ENCODE measurements around the gene SUFU.

Gene SUFU

DNA sequence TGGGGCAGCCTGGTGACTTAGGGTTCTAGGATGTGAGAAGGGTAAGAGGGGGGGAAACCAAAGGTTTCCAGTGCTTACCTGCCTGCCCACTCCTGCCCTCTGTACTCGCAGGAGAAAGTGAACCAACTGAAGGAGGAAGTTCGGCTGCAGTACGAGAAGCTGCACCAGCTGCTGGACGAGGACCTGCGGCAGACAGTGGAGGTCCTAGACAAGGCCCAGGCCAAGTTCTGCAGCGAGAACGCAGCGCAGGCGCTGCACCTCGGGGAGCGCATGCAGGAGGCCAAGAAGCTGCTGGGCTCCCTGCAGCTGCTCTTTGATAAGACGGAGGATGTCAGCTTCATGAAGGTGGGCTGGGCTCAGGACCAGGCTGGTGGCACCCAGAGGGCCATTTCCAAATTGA is 151.2 kb downstream of the SUFU start:
- no peak for DNase-seq (ENCODE audit: low read depth)
- no peak for TF ChIP-seq CTCF (conservative IDR thresholded peaks at IDR 0.05; ENCODE audit: low read depth, low read length)
- no peak overlapping the region for H3K4me3 ChIP-seq (ENCODE audit: low read depth, low read length)

DNA sequence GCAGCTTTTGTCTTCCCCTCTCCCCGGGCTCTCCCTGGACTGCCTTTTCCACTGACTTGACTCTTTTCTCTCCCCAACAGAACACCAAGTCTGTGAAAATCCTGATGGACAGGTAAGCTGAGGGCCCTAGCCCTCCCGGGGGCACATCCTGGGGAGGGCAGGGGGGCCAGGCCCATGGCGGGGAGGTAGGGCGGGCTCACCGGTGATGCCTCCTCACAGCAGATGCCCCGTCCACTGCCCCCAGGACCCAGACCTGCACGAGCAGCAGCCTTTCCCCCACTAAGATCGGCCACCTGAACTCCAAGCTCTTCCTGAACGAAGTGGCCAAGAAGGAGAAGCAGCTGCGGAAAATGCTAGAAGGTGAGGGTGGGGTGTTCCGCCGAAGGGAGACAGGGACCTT is 152.3 kb downstream of the SUFU start:
- no peak for DNase-seq (ENCODE audit: low read depth)
- no peak overlapping the region for H3K4me3 ChIP-seq (ENCODE audit: low read depth, low read length)
- no peak for TF ChIP-seq CTCF (conservative IDR thresholded peaks at IDR 0.05; ENCODE audit: low read depth, low read length)

GRCh38 chr10:102656791-102657371 is 153.1 kb downstream of the SUFU start:
- no peak for DNase-seq (ENCODE audit: low read depth)
- no peak for TF ChIP-seq CTCF (conservative IDR thresholded peaks at IDR 0.05; ENCODE audit: low read depth, low read length)
- no peak overlapping the region for H3K4me3 ChIP-seq (ENCODE audit: low read depth, low read length)

DNA sequence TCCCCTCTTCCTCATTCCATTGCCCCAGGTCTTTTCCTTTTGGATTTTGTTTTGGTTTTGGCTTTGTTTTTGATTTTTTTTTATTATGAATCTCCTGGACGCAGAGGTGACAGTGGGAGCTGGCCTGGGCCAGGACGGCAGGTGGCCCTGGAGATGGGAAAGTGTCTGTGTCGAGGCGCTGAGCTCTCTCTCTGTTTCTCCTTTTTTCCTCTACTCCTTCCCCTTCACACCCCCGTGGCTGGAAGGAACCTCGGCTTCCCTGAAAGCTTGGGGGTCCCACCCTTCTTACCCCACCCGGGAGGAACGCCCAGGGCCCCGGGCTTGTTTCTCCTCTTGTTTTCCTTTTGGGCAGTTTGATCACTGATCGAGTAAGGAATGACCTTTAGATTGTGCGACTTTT is 153.7 kb downstream of the SUFU start:
- no peak overlapping the region for H3K4me3 ChIP-seq (ENCODE audit: low read depth, low read length)
- no peak for DNase-seq (ENCODE audit: low read depth)
- no peak for TF ChIP-seq CTCF (conservative IDR thresholded peaks at IDR 0.05; ENCODE audit: low read depth, low read length)

- H3K4me3 ChIP-seq (ENCODE audit: low read depth, low read length), result no peak overlapping the region
- no peak for TF ChIP-seq CTCF (conservative IDR thresholded peaks at IDR 0.05; ENCODE audit: low read depth, low read length)
- peak; percentile 79 for DNase-seq (ENCODE audit: low read depth)
These were observed 154.4 kb downstream of the SUFU start for GRCh38 chr10:102657984-102658724.

DNA sequence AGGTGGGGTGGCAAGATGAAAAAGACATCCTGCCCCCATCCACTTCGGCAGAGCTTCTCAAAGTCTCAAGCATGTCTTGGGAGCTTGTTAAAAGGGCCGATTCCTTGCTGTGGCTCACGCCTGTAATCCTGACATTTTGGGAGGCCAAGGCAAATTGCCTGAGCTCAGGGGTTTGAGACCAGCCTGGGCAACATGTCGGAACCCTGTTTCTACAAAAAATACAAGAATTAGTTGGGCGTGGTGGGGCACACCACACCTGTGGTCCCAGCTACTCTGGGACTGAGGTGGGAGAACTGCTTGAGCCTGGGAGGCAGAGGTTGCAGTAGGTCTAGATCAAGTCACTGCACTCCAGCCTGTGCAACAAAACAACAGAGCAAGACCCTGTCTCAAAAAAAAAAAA is 155.0 kb downstream of the SUFU start:
- DNase-seq (ENCODE audit: low read depth), result no peak
- H3K4me3 ChIP-seq (ENCODE audit: low read depth, low read length), result no peak overlapping the region
- TF ChIP-seq CTCF (conservative IDR thresholded peaks at IDR 0.05; ENCODE audit: low read depth, low read length), result no peak
